Bronchial epithelial cell (primary cell): ENCODE measurements around the gene C5orf46. TPM values are rescaled to one million over a fixed set of nuclear protein-coding genes. Genes with fewer than 3 reads are reported as not detected.
A peak's percentile ranks its signal among the peaks of the same experiment; 100 is the strongest.
"Not testable (repeated sequence)": the region's sequence is repeated elsewhere in the genome, so short reads cannot be mapped to it uniquely, and the experiment has no call there.

Experiments
- DNase-seq: peaks from one replicate; pipeline ENCODE4 v3.0.0-alpha.2; 2010; ENCODE audit warnings: low read depth
- FAIRE-seq: peaks from 2 replicates; lab custom pipeline; 2011; peaks lifted over from hg19 to GRCh38; lab: Jason Lieb, UNC
- H3K27me3 ChIP-seq: 2 replicates; pipeline ENCODE4 v1.5.1; 2011; ENCODE audit warnings: low read length; ENCODE audit not compliant: control insufficient read depth, insufficient read depth
- H3K36me3 ChIP-seq: 2 replicates; pipeline ENCODE4 v1.5.1; 2011; ENCODE audit warnings: low read length; ENCODE audit not compliant: control insufficient read depth, insufficient read depth
- H3K4me3 ChIP-seq: 2 replicates; pipeline ENCODE4 v1.5.1; 2011; ENCODE audit warnings: mild to moderate bottlenecking, low read depth, low read length, control low read depth
- total RNA-seq: library from RNA; depleted of rRNA; stranded (reverse); fragments of >200 nt; gene quantifications from 2 replicates; pipeline ENCODE4 v1.2.1, GENCODE V29; 2014
- TF ChIP-seq, protein P1 (sequence below): IDR thresholded peaks from 2 replicates; pipeline ENCODE4 v1.5.1; 2011; ENCODE audit warnings: mild to moderate bottlenecking, moderate library complexity, low read length, control low read depth, inconsistent platforms; ENCODE audit not compliant: insufficient read depth, severe bottlenecking

The C5orf46 gene
- total RNA-seq, result not detected in 2 replicates

DNA sequence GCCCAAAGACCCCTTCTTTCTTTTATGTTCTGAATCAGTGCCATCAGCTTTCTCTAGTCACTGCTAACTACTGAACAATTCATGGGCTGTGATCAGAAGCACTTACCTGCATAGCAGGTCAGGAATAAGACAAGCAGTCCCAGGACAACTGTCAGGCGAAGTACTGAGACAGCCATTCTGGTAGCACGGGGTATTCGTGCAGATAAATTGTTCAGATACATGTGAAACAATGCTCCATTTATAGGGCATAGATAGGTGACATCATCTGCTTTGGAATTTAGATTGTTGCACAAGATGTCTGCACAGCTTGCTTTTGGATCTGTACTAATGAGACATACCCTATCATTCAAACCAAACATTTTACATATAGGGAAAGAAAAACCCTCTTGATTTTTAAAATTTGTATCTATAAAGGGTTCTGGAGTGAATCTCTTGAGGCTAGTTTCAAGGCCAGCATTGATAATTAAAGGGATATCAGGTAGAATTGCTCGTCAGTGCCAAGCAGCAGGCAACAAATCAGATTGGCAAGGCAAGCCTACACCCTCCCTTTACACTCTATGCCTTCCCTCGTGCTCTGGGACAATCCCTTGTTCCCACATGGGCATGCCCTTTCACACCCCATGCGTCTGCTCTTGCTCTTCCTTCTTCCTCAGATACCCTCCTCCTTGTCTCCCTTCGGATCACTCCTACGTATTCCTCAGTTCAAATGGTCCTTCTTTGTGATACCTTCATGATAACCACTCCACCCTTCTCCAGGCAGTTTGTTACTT is at the start of gene C5orf46:
Gene C5orf46 (minus strand): TSS at position 213 of the 770 bp plus-strand sequence. CDS start 37 bp downstream, at position 176.
- Histone ChIP-seq H3K4me3 (no peak within 1 kb of the TSS), H3K36me3 (no peaks in the 10 kb centered on the region), H3K27me3 (no peaks in the 10 kb centered on the region)
- TF ChIP-seq, protein P1, sequence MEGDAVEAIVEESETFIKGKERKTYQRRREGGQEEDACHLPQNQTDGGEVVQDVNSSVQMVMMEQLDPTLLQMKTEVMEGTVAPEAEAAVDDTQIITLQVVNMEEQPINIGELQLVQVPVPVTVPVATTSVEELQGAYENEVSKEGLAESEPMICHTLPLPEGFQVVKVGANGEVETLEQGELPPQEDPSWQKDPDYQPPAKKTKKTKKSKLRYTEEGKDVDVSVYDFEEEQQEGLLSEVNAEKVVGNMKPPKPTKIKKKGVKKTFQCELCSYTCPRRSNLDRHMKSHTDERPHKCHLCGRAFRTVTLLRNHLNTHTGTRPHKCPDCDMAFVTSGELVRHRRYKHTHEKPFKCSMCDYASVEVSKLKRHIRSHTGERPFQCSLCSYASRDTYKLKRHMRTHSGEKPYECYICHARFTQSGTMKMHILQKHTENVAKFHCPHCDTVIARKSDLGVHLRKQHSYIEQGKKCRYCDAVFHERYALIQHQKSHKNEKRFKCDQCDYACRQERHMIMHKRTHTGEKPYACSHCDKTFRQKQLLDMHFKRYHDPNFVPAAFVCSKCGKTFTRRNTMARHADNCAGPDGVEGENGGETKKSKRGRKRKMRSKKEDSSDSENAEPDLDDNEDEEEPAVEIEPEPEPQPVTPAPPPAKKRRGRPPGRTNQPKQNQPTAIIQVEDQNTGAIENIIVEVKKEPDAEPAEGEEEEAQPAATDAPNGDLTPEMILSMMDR, result no peak
- FAIRE-seq (no peak), DNase-seq (peak; percentile 88)

GRCh38 chr5:147954971-147955370 is 48.6 kb upstream of the C5orf46 start:
- Histone ChIP-seq H3K4me3 (no peak overlapping the region), H3K36me3 (no peaks in the 10 kb centered on the region), H3K27me3 (no peaks in the 10 kb centered on the region)
- TF ChIP-seq, protein P1, result no peak
- FAIRE-seq (no peak), DNase-seq (no peak)

GRCh38 chr5:147949711-147950573 is 43.6 kb upstream of the C5orf46 start:
- Histone ChIP-seq H3K4me3 (no peak overlapping the region), H3K36me3 (no peaks in the 10 kb centered on the region), H3K27me3 (no peaks in the 10 kb centered on the region)
- DNase-seq (peak; percentile 66), FAIRE-seq (no peak)
- TF ChIP-seq, protein P1, result peak; percentile 36

DNA sequence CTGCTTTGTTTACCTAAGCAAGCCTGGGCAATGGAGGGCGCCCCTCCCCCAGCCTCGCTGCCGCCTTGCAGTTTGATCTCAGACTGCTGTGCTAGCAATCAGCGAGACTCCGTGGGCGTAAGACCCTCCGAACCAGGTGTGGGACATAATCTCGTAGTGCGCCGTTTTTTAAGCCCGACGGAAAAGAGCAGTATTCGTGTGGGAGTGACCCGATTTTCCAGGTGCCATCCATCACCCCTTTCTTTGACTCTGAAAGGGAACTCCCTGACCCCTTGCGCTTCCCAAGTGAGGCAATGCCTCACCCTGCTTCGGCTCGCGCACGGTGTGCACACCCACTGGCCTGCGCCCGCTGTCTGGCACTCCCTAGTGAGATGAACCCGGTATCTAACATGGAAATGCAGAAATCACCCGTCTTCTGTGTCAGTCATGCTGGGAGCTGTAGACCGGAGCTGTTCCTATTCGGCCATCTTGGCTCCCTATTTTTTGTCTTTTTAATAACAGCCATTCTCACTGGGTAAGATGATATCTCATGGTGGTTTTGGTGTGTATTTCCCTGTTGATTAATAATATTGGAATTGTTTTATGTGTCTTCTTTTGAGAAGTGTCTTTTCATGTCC is 40.4 kb upstream of the C5orf46 start:
- H3K36me3 ChIP-seq, DNase-seq, FAIRE-seq, H3K27me3 ChIP-seq, H3K4me3 ChIP-seq: not testable (repeated sequence)

DNA sequence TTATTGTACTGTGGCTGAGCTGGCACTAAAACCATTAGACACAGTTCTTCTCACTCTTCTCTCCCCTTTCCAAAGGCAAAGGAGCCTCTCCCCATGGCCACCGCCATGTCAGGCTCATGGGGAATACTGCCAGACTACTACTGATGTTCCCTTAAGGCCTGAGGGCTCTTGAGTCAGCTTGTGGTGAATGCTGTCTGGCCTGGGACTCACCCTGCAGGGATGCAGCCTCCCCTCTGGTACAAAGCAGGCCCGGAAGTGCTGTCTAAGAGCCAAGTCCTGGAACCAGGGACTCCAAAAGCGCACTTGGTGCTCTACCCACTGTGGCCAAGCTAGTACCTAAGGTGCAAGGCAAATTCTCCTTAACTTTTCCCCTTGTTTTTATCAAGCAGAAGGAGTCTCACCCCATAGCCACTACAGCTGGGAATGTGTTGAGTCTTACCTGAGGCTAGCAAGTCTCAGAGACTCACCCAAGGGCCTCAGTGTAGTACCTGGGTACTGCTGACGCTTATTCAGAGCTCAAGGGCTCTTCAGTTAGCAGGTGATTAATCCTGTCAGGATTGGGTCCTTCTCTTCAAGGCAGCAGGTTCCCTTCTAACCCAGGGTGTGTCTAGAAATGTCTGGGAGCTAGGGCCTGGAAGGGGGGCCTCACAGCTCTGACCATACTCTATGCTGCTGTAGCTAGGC is 33.2 kb upstream of the C5orf46 start:
- no peaks in the 10 kb centered on the region for H3K27me3 ChIP-seq
- FAIRE-seq (peak; percentile 18), DNase-seq (peak; percentile 66)
- TF ChIP-seq, protein P1, result no peak
- no peaks in the 10 kb centered on the region for H3K36me3 ChIP-seq
- no peak overlapping the region for H3K4me3 ChIP-seq
